Transverse colon (tissue), 4 donors: ENCODE data around the gene MS4A18. TPM values are rescaled to one million over a fixed set of nuclear protein-coding genes. Genes with fewer than 3 reads are reported as not detected.

Experiments
- DNase-seq: peaks from one replicate; pipeline ENCODE4 v3.0.0-alpha.2; 2019
- H3K27ac ChIP-seq, 4 donors: fragments of 200-600 bp; sonication (generic); 2 replicates each; pipeline ENCODE4 v1.5.1; 2016 to 2018; ENCODE audit warnings: inconsistent platforms in 4 of 4
- H3K27me3 ChIP-seq: fragments of 200-600 bp; sonication (generic); 2 replicates; pipeline ENCODE4 v1.5.1; 2017; ENCODE audit warnings: inconsistent platforms
- H3K36me3 ChIP-seq, 4 donors: fragments of 200-600 bp; sonication (generic); 2 replicates each; pipeline ENCODE4 v1.5.1; 2017 to 2019; ENCODE audit warnings: inconsistent platforms in 4 of 4
- H3K4me1 ChIP-seq, 4 donors: fragments of 200-600 bp; sonication (generic); 2 replicates each; pipeline ENCODE4 v1.5.1; 2017 to 2020; ENCODE audit warnings: inconsistent platforms in 4 of 4
- H3K4me3 ChIP-seq, 4 donors: fragments of 200-600 bp; sonication (generic); 1 replicate in 1 of 4; 2 replicates in 3 of 4; pipeline versions ENCODE4 v1.5.1 to v1.6.1; 2017 to 2019; ENCODE audit warnings: inconsistent platforms in 4 of 4
- H3K9me3 ChIP-seq, 2 donors: fragments of 200-600 bp; sonication (generic); 2 replicates each; pipeline ENCODE4 v1.5.1; 2017 to 2019; ENCODE audit warnings: inconsistent platforms in 2 of 2
- EP300 ChIP-seq: sonication (generic); formaldehyde crosslinking; IDR thresholded peaks from one replicate; pipeline ENCODE4 v1.6.1; 2017; ENCODE audit warnings: antibody characterized with exemption, low read depth
- POLR2A ChIP-seq: fragments of 450-650 bp; IDR thresholded peaks from one replicate; pipeline ENCODE4 v1.6.1; 2016; ENCODE audit warnings: antibody characterized with exemption, mild to moderate bottlenecking, moderate library complexity
- POLR2AphosphoS5 ChIP-seq, 3 donors: sonication (generic); formaldehyde crosslinking; IDR thresholded peaks; one replicate each; pipeline ENCODE4 v1.6.1; 2016; ENCODE audit warnings: antibody characterized with exemption in 3 of 3
- WGBS, 2 donors: methylation state at CpG; one replicate each; pipeline ENCODE4 v1.1.5; 2018; ENCODE audit warnings: low coverage in 1 of 2; 5-methylcytosine and 5-hydroxymethylcytosine counted together
- in situ Hi-C, 4 donors: fragments of 200-750 bp; cut with MboI; loops; one replicate each; pipeline versions ENCODE4 v1.15.0 to v1.15.1; 2017; ENCODE audit warnings: low sequenced_read_pairs in 3 of 4, low pct_ligation_motif_present in 1 of 4, low pct_unique_long_range_greater_than_20kb in 1 of 4
- intact Hi-C: fragments of 100-400 bp; cut with DNase I; formaldehyde crosslinking; loops from one replicate; pipeline ENCODE4 v1.15.1; 2023; ENCODE audit warnings: low total_unique reads
- total RNA-seq, 4 donors: library from RNA; depleted of rRNA; stranded (reverse); fragments of >200 nt; gene quantifications; one replicate each; pipeline ENCODE4 v1.1.0, GENCODE V29; 2016
- TF ChIP-seq, protein P1 (sequence below), 5 experiments: fragments of 200-600 bp in 3 of 5; fragments of 450-650 bp in 2 of 5; sonication (generic) in 3 of 5; IDR thresholded peaks; 1 replicate in 2 of 5; 2 replicates in 3 of 5; pipeline ENCODE4 v1.5.1; 2016 to 2017; ENCODE audit warnings: antibody characterized with exemption in 5 of 5, inconsistent platforms in 3 of 5, mild to moderate bottlenecking in 2 of 5, moderate library complexity in 1 of 5

The MS4A18 gene
- total RNA-seq, 4 donors from 2014 or later: not detected

- Histone ChIP-seq H3K27me3 (peaks cover 21% of the 10 kb centered on the region), H3K4me3 (no peak overlapping the region), H3K9me3 (no peaks in the 10 kb centered on the region), H3K4me1 (peaks cover 0 to 21% (median 14%) of the 10 kb centered on the region in 4 donors), H3K27ac (peak overlapping the region; percentile 66 to 72 (median 69)), H3K36me3 (no peaks in the 10 kb centered on the region)
- 85 to 100% methylated on average over 1 to 5 of the region's 5 CpGs for WGBS, 2 donors
- DNase-seq: no peak
- intact Hi-C loops (no loop called here), in situ Hi-C loops (no loop called here)
- TF ChIP-seq, protein P1, sequence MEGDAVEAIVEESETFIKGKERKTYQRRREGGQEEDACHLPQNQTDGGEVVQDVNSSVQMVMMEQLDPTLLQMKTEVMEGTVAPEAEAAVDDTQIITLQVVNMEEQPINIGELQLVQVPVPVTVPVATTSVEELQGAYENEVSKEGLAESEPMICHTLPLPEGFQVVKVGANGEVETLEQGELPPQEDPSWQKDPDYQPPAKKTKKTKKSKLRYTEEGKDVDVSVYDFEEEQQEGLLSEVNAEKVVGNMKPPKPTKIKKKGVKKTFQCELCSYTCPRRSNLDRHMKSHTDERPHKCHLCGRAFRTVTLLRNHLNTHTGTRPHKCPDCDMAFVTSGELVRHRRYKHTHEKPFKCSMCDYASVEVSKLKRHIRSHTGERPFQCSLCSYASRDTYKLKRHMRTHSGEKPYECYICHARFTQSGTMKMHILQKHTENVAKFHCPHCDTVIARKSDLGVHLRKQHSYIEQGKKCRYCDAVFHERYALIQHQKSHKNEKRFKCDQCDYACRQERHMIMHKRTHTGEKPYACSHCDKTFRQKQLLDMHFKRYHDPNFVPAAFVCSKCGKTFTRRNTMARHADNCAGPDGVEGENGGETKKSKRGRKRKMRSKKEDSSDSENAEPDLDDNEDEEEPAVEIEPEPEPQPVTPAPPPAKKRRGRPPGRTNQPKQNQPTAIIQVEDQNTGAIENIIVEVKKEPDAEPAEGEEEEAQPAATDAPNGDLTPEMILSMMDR (IDR thresholded peaks at IDR 0.05): no peak
Observed at GRCh38 chr11:60717956-60718355, 6.6 kb upstream of the MS4A18 start.

GRCh38 chr11:60718524-60719316 lies 5.8 kb upstream of the MS4A18 start:
- H3K27me3 ChIP-seq: peaks cover 25% of the 10 kb centered on the region

DNA sequence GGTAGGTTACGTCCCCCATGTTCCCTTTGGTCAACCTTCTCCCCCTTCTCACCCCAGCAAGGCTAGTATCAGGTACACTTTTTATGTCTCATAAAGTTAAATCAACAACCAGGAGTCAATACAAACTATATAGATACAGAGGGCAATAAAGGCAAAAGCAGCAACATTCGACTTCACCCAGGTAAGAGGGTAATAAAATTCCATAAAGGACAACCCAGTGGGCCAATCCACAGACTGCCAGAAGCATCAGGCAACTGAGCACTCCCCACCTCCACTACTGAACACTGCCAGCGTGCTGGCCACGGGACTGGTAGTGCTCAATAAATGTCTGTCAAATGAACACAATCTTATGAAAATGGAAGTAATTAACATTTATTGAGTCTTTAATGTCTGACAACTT lies 5.1 kb upstream of the MS4A18 start:
- peak overlapping the region; percentile 66 to 72 (median 69) for H3K27ac ChIP-seq
- peaks cover 25% of the 10 kb centered on the region for H3K27me3 ChIP-seq
- no peaks in the 10 kb centered on the region for H3K36me3 ChIP-seq
- intact Hi-C loops: no loop called here
- H3K9me3 ChIP-seq: no peaks in the 10 kb centered on the region
- no peak overlapping the region for H3K4me3 ChIP-seq
- in situ Hi-C loops: no loop called here
- TF ChIP-seq POLR2A (no peak), POLR2AphosphoS5 (IDR thresholded peaks at IDR 0.05) (peak in 1 of 3 donors; percentile 36)
- peaks cover 0 to 21% (median 14%) of the 10 kb centered on the region in 4 donors for H3K4me1 ChIP-seq
- 43 to 44% methylated on average over 1 to 4 of the region's 4 CpGs for WGBS, 2 donors
- DNase-seq: peak; percentile 80

More at GRCh38 chr11:60718524-60719316, 5.8 kb upstream of the MS4A18 start:
- Histone ChIP-seq H3K36me3 (no peaks in the 10 kb centered on the region), H3K27ac (peak overlapping the region; percentile 66 to 72 (median 69)), H3K4me3 (no peak overlapping the region), H3K4me1 (peaks cover 0 to 21% (median 14%) of the 10 kb centered on the region in 4 donors), H3K9me3 (no peaks in the 10 kb centered on the region)
- in situ Hi-C loops (no loop called here), intact Hi-C loops (no loop called here)
- 53 to 72% methylated on average over 5 to 10 of the region's 10 CpGs for WGBS, 2 donors
- peak; percentile 64 for DNase-seq
- TF ChIP-seq POLR2AphosphoS5 (IDR thresholded peaks at IDR 0.05): peak; percentile 20 to 51 (median 23)
- peak; percentile 42 for TF ChIP-seq POLR2A
- TF ChIP-seq, protein P1 (IDR thresholded peaks at IDR 0.05): no peak

- intact Hi-C loops: no loop called here
- Histone ChIP-seq H3K27me3 (peaks cover 33% of the 10 kb centered on the region), H3K27ac (peak overlapping the region in 1 of 4 donors; percentile 62), H3K36me3 (no peaks in the 10 kb centered on the region), H3K9me3 (no peaks in the 10 kb centered on the region), H3K4me3 (no peak overlapping the region), H3K4me1 (peaks cover 0 to 21% (median 14%) of the 10 kb centered on the region in 4 donors)
- no peak for DNase-seq
- in situ Hi-C loops: no loop called here
- no peak for TF ChIP-seq POLR2AphosphoS5 (IDR thresholded peaks at IDR 0.05)
- TF ChIP-seq, protein P1 (IDR thresholded peaks at IDR 0.05): no peak
- WGBS, 2 donors: 66 to 78% methylated on average over 4 to 6 of the region's 6 CpGs
Observed at GRCh38 chr11:60720460-60720859, 4.1 kb upstream of the MS4A18 start.

DNA sequence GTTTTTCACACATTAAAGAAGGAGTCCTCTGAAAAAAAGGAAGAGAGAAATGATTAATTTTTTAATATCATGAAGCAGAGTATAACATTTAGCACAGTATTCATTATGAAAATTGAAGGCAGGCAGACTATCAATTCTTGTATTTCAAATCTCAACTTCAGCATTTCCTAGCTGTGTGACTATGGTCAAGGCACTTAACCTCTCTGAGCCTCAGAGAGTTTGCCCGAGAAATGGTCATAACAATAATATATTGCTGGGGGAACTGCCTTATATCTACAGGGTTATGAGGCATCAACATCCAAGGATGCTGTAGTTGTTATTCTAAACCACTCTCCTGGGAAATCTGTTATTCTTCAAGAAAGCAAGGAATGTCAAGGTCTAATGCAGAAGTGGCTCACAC lies 1.1 kb downstream of the MS4A18 start:
- WGBS, 2 donors: 94 to 100% methylated on average over 1 of the region's 1 CpG

More for the DNA sequence above, 1.1 kb downstream of the MS4A18 start:
- no peak overlapping the region for H3K4me3 ChIP-seq
- peaks cover 0 to under 1% (median 0%) of the 10 kb centered on the region in 4 donors for H3K4me1 ChIP-seq
- H3K27ac ChIP-seq: no peak overlapping the region
- in situ Hi-C loops (no loop called here), intact Hi-C loops (no loop called here)
- peaks cover 27% of the 10 kb centered on the region for H3K27me3 ChIP-seq
- TF ChIP-seq, protein P1 (IDR thresholded peaks at IDR 0.05): no peak
- no peak for TF ChIP-seq EP300
- TF ChIP-seq POLR2AphosphoS5 (IDR thresholded peaks at IDR 0.05): no peak
- TF ChIP-seq POLR2A: no peak
- no peaks in the 10 kb centered on the region for H3K36me3 ChIP-seq
- H3K9me3 ChIP-seq: no peaks in the 10 kb centered on the region
- DNase-seq: no peak
